NCI-H345 (cell line): ENCODE data around the gene MFAP3.
A peak's percentile ranks its signal among the peaks of the same experiment; 100 is the strongest.
"Not testable (repeated sequence)": the region's sequence is repeated elsewhere in the genome, so short reads cannot be mapped to it uniquely, and the experiment has no call there.

Source experiments
- DNase-seq: peaks from one replicate; lab custom pipeline; 2025; lab: John Stamatoyannopoulos, UW

The MFAP3 gene

GRCh38 chr5:154053468-154053867 lies 14.7 kb downstream of the MFAP3 start:
- no peak for DNase-seq

GRCh38 chr5:154055201-154055600 lies 16.4 kb downstream of the MFAP3 start:
- no peak for DNase-seq

GRCh38 chr5:154058055-154059038 lies 19.6 kb downstream of the MFAP3 start:
- DNase-seq = peak; percentile 21

GRCh38 chr5:154059039-154059430 lies 20.3 kb downstream of the MFAP3 start:
- DNase-seq = no peak

GRCh38 chr5:154059583-154059982 lies 20.8 kb downstream of the MFAP3 start:
- no peak for DNase-seq

GRCh38 chr5:154060606-154061005 lies 21.8 kb downstream of the MFAP3 start:
- DNase-seq = no peak

GRCh38 chr5:154063372-154063771 lies 24.6 kb downstream of the MFAP3 start:
- no peak for DNase-seq

- DNase-seq = no peak
These were observed 27.2 kb downstream of the MFAP3 start for GRCh38 chr5:154065971-154066370.

GRCh38 chr5:154069854-154070253 lies 31.1 kb downstream of the MFAP3 start:
- DNase-seq = not testable (repeated sequence)

- no peak for DNase-seq
These were observed 33.1 kb downstream of the MFAP3 start for GRCh38 chr5:154071799-154072413.

- peak; percentile 79 for DNase-seq
These were observed 33.8 kb downstream of the MFAP3 start for GRCh38 chr5:154072414-154073171.

GRCh38 chr5:154076240-154076922 lies 37.6 kb downstream of the MFAP3 start:
- no peak for DNase-seq

GRCh38 chr5:154077696-154078095 lies 38.9 kb downstream of the MFAP3 start:
- DNase-seq = no peak

- DNase-seq = peak; percentile 98
These were observed 39.5 kb downstream of the MFAP3 start for GRCh38 chr5:154078272-154078671.

- no peak for DNase-seq
These were observed 42.5 kb downstream of the MFAP3 start for GRCh38 chr5:154081246-154081645.

GRCh38 chr5:154084062-154084639 lies 45.4 kb downstream of the MFAP3 start:
- no peak for DNase-seq

GRCh38 chr5:154086146-154086545 lies 47.4 kb downstream of the MFAP3 start:
- peak; percentile 12 for DNase-seq

- no peak for DNase-seq
These were observed 47.9 kb downstream of the MFAP3 start for GRCh38 chr5:154086641-154087040.

GRCh38 chr5:154087260-154087659 lies 48.5 kb downstream of the MFAP3 start:
- DNase-seq = peak; percentile 79

- no peak for DNase-seq
These were observed 50.0 kb downstream of the MFAP3 start for GRCh38 chr5:154088801-154089200.

GRCh38 chr5:154090656-154091055 lies 51.9 kb downstream of the MFAP3 start:
- no peak for DNase-seq
